ENCODE data around the gene FUT6. TPM values are rescaled to one million over a fixed set of nuclear protein-coding genes. Genes with fewer than 3 reads are reported as not detected.

The FUT6 gene
- total RNA-seq, 4 donors from 2014 or later: not detected

DNA sequence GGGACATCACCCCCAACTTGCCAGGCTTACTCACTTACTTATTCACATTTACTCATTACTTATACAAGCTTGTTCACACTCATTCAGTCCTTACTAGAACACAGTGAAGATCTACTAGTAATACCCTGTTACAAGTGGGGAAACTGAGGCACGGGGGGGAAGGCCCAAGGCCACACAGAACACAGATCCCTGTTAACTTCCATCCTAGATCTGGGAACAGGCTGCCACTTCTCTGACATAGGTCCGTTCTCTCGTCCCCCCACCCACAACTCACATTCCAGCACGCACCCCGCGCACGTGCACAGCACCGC, 36.1 kb downstream of the FUT6 start:
- H3K4me1 ChIP-seq: peaks cover 9 to 25% of the 10 kb centered on the region in 2 donors
- TF ChIP-seq CTCF (IDR thresholded peaks at IDR 0.05): no peak
- no peak for TF ChIP-seq POLR2A (IDR thresholded peaks at IDR 0.05)
- no peak overlapping the region for H3K4me3 ChIP-seq (replicated peaks in 1 of 3)
- peaks cover 3% of the 10 kb centered on the region for H3K27me3 ChIP-seq
- no peak overlapping the region for H3K27ac ChIP-seq
- H3K36me3 ChIP-seq: no peaks in the 10 kb centered on the region
- WGBS, 2 donors: 0 to 12% methylated on average over 2 to 4 of the region's 8 CpGs
- DNase-seq: no peak
- intact Hi-C loops (cut with DNase I): loop anchor here (10.0 kb wide), 1 partner anchor 161 kb away; no protein-coding TSS in a partner anchor
- no peaks in the 10 kb centered on the region for H3K9me3 ChIP-seq

DNA sequence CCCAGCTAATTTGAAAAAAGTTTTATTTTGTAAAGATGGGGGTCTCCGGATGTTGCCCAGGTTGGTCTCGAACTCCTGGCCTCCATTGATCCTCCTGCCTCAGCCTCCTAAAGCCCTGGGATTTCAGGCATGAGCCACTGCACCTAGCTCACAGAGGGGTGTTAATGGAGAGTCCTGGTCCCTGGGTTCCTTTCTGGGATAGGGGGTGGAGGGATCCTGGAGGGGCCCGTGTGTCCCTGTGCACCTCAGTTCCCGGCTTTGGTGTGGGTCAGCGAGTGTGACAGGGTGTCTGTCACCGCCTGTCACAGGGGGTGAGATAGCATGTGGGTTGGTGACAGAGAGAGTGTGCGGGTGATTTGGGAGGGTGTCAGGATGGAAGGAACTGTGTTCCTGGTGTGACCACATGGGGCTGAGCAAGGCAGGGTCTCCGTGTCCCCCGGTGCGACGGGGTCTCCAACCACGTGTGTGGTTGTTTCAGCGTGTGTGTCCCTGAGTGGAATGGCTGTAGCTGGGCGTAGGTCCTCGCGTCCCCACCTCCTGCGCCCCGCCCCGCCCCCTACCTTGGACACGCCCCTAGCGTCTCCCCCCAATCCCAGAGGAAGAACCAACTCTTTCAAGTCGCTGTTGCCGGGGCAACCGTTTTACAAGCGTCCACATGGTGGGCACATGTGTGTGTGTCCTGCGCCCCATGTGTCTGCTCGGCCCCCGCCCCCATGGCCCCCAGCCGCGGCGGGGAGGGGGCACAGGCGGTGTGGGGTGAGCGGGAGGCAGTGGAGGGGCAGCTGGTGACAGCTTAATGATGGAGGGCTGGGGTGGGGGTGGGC, 37.5 kb downstream of the FUT6 start:
- TF ChIP-seq POLR2A (IDR thresholded peaks at IDR 0.05) (no peak), CTCF (IDR thresholded peaks at IDR 0.05) (no peak)
- no peaks in the 10 kb centered on the region for H3K9me3 ChIP-seq
- H3K27me3 ChIP-seq: peaks cover 3% of the 10 kb centered on the region
- DNase-seq: no peak
- H3K4me1 ChIP-seq: peaks cover 9 to 25% of the 10 kb centered on the region in 2 donors
- WGBS, 2 donors: 6 to 22% methylated on average over 14 to 25 of the region's 33 CpGs
- intact Hi-C loops (cut with DNase I): loop anchor here (10.0 kb wide), 1 partner anchor 163 kb away; no protein-coding TSS in a partner anchor
- no peak overlapping the region for H3K4me3 ChIP-seq (replicated peaks in 1 of 3)
- no peak overlapping the region for H3K27ac ChIP-seq
- no peaks in the 10 kb centered on the region for H3K36me3 ChIP-seq

DNA sequence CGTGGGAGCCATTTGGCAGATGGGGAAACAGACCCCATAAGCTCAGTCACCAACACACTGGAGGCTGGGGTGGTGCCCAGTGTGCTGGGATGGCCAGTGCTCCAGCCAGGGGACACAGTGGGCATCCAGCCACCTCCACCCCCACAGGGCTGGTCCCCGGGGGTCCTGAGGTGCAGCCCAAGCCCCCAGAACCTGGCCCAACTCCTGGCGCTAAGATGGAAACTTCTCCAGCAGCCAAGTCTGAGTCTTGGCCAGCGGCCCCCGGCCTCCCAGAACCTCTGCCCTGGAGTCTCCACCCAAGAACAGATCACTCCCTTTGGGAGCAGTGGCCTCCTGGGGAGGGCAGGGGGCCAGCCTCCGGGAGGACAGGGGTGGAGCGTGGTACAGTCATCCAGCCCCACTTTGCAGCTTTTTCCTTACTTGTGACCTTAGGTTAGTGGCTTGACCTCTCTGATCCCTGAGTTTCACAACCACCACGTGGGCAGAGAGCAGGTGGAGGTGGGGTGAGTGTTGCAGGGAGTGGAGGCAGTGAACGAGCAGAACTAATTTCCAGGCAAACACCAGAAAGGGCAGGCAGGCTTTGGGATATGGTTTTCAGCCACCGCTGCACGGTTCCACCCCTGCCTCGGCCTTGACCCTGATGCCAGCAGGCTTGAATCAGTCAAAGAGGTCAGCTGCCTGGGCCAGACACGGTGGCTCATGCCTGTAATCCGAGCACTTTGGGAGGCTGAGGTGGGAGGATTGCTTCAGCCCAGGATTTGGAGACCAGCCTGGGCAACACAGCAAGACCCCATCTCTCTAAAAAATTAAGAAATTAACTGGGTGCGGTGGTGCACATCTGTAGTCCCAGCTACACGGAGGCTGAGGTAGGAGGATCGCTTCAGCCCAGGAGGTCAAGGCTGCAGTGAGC, 38.9 kb downstream of the FUT6 start:
- TF ChIP-seq CTCF (IDR thresholded peaks at IDR 0.05): no peak
- TF ChIP-seq POLR2A (IDR thresholded peaks at IDR 0.05): no peak
- no peak overlapping the region for H3K4me3 ChIP-seq (replicated peaks in 1 of 3)
- intact Hi-C loops (cut with DNase I): loop anchor here (10.0 kb wide), 1 partner anchor 164 kb away; no protein-coding TSS in a partner anchor
- no peak overlapping the region for H3K27ac ChIP-seq
- 80 to 81% methylated on average over 15 of the region's 17 CpGs for WGBS, 2 donors
- no peaks in the 10 kb centered on the region for H3K36me3 ChIP-seq
- DNase-seq: no peak
- peaks cover 3% of the 10 kb centered on the region for H3K27me3 ChIP-seq
- H3K9me3 ChIP-seq: no peaks in the 10 kb centered on the region
- H3K4me1 ChIP-seq: peaks cover 9 to 19% of the 10 kb centered on the region in 2 donors

DNA sequence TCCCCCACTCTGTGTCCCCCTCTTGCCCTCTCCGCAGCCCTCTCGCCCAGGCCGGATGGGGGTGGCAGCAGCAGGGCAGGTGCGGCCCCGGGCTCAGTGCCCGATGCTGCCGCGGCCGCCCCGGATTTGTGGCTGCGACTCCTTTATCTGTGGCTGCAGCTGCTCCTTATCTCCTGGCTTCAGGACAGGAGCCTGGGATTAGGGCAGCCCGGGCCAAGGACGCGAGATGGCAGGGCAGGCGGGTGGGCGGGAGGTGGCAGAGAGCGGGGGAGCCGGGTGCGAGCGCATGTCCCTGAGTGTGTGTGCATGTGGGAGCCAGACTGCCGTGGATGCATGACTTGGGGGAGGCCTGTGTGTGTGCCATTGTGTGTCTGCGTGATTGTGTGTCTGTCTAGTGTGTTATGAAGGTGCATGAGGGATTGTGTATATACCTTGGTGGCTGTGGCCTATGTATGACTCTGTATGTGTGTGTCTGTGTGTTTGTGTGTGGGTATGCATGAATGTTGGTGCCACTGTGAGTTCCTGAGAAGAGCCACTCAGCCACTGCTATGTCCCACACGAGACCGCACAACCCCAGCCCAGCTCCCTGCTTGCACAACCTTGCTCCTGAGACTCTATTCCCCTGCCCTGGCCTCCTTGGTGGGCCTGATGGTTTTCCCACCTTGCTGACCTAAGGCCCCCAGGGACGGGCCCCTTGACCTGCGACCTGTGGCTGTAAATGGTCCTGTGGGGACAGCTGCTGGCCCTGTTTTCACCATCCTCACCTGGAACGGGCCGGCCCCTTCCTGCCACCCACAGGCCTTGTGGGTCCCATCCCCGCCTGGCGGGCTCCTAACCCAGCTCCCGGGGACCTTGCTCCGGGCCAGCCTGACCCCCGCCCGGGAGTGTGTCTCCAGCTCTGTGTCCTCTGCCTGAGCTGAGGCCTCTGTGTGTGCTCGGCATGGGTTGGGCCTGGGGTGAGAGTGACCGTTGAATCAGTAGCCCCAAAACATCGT, 40.0 kb downstream of the FUT6 start:
- no peak for DNase-seq
- Histone ChIP-seq H3K36me3 (no peaks in the 10 kb centered on the region), H3K9me3 (no peaks in the 10 kb centered on the region), H3K4me1 (peaks cover 7 to 14% of the 10 kb centered on the region in 2 donors), H3K27ac (no peak overlapping the region), H3K4me3 (replicated peaks in 1 of 3) (no peak overlapping the region), H3K27me3 (peaks cover 3% of the 10 kb centered on the region)
- intact Hi-C loops (cut with DNase I): loop anchor here (10.0 kb wide), 1 partner anchor 165 kb away; no protein-coding TSS in a partner anchor
- 67 to 76% methylated on average over 28 to 36 of the region's 37 CpGs for WGBS, 2 donors
- no peak for TF ChIP-seq CTCF (IDR thresholded peaks at IDR 0.05)
- no peak for TF ChIP-seq POLR2A (IDR thresholded peaks at IDR 0.05)

All from thyroid gland (tissue), 4 donors.